Stimulated activated CD4-positive, alpha-beta T cell treated with anti-CD3 and anti-CD28 coated beads, Interleukin-2, amount 100 ng/mL, for 4 hours (primary cell): Measurements from ENCODE around the gene FOXA3.
A peak's percentile ranks its signal among the peaks of the same experiment; 100 is the strongest.
"Not testable (repeated sequence)": the region's sequence is repeated elsewhere in the genome, so short reads cannot be mapped to it uniquely, and the experiment has no call there.

Source experiments
- DNase-seq: peaks from one replicate; pipeline ENCODE4 v3.0.0-alpha.2; 2020; ENCODE audit warnings: low read depth

Gene FOXA3

GRCh38 chr19:45895519-45895972 lies 31.4 kb downstream of the FOXA3 start:
- DNase-seq = no peak

DNA sequence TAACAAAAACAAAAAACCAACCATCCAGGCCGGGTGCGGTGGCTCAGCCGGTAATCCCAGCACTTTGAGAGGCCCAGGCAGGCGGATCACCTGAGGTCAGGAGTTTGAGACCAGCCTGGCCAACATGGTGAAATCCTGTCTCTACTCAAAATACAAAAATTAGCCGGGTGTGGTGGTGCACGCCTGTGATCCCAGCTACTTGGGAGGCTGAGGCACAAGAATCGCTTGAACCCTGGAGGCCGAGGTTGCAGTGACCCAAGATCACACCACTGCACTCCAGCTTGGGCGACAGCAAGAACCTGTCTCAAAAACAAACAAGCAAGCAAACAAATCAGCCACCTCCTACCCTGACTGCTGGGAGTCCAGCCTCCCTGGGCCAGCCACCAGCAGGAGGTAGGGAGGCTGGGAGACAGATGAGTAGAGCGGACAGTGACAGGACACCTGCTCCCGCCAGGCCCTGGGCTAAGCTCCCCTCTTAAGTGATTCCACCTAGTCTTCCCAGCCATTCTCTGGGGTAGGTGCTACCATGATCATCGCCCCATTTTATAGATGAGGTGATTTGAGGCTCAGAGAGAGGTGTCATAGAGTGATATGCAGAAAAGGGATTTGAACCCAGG lies 32.0 kb downstream of the FOXA3 start:
- not testable (repeated sequence) for DNase-seq

GRCh38 chr19:45897261-45897812 lies 33.2 kb downstream of the FOXA3 start:
- no peak for DNase-seq

DNA sequence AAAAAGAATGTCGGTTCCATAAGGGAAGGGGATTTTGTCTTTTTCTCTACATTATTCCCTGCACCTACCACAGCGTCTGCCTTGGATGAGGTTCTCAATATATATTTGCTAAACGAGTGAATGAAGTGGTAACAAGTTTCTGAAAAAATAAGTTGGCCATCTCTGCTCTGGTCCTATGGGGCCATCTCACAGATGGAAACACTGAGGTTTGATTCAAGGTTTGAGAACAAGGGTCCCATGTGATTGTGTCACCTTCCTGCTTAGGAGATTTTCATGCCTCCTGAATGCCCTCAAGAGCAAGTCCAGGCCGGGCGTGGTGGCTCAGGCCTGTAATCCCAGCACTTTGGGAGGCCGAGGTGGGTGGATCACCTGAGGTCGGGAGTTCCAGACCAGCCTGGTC lies 35.1 kb downstream of the FOXA3 start:
- no peak for DNase-seq

- no peak for DNase-seq
These were observed 35.9 kb downstream of the FOXA3 start for GRCh38 chr19:45899919-45900589.

- DNase-seq = no peak
These were observed 36.8 kb downstream of the FOXA3 start for GRCh38 chr19:45900738-45901431.

- DNase-seq = no peak
These were observed 37.3 kb downstream of the FOXA3 start for GRCh38 chr19:45901432-45901911.

- no peak for DNase-seq
These were observed 38.0 kb downstream of the FOXA3 start, which contains the start of gene MYPOP for GRCh38 chr19:45901912-45902650. TSS of gene MYPOP (minus strand) at chr19:45902613. CDS start at chr19:45901773, 840 bp downstream.

DNA sequence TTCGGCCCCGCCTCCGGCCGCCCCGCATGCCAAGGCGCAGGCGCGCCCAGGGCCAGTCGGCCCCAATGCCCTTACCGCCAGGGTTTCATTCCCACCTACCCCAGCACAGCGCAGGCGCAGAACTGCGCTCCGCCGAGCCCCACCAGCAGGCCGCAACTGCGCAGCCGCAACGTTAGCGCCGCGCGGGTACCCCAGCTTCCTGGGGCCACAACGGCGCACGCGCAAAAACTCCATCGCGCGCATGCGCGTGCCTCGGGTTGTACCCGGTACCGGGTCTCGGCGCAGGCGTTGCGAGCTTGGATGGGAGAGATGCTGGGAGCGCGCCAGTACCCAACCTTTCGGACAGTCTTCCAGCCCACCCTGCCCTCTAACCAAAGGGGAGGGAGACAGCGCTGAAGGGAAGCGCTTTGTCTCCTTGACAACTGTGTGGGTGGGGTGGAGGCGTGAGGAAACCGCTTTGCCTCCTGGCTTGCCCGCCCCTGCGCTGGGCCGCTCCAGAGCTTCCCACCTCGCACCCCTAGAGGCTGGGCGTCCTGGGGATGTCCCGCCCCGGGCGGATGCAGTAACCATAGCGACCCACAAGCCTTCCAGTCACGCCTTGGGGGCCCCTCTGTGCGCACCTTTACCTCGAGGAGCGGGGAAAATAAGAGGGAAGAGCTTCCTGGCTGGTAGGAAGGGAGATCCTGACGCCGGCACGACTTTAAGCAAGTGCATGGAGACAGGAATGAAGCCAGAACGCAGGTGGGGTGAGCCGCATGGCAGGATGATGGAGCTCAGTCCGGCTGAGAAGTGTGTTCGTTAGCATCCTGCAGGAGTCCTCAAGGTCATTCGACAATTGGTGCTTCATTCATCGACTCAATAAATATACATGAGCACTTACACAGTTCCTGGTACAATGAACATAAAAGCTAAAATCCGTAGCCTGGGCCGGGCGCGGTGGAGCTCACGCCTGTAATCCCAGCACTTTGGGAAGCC lies 38.8 kb downstream of the FOXA3 start:
- peak; percentile 99 for DNase-seq

DNA sequence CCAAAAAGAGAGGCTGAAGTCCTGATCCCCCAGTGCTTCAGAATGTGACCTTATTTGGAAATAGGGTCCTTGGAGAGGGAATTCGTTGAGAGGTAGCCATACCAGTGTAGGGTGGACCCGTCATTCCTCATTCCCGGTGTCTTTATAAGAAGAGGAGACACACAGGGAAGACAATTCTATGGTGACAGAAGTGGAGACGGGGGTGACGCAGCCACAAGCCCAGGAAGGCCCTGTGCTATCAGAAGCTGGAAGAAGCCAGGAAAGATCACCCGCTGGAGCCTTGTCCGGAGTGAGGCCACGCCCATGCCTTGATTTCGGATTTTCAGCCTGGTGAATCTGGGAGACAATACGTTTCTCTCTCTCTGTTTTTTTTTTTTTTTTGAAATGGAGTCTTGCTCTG lies 40.9 kb downstream of the FOXA3 start:
- DNase-seq = no peak

GRCh38 chr19:45906221-45906620 lies 42.1 kb downstream of the FOXA3 start:
- DNase-seq = no peak

DNA sequence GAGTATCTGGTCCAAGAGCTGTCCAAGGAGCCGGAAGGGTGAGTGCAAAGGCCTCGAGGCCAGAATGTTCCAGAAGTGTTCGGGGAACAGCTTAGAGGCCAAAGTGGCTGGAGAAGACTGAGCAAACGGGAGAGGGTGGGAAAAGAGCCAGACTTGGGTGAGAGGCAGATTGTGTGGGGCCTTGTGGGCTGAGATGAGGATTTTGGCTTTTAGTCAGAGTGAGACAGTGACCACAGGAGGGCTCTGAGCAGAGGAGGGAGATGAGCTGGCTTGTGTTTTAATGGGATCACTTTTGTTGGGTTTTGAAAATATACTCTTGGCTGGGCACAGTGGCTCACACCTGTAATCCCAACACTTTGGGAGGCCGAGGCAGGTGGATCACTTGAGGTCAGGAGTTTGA lies 44.8 kb downstream of the FOXA3 start:
- no peak for DNase-seq

GRCh38 chr19:45911291-45911690 lies 47.2 kb downstream of the FOXA3 start:
- no peak for DNase-seq

GRCh38 chr19:45913874-45914830 lies 50.0 kb downstream of the FOXA3 start, which contains the start of gene NANOS2:
TSS of gene NANOS2 (minus strand) at chr19:45914778. CDS start at chr19:45914693, 85 bp downstream.
- no peak for DNase-seq

GRCh38 chr19:45917421-45918091 lies 53.4 kb downstream of the FOXA3 start:
- DNase-seq = no peak

DNA sequence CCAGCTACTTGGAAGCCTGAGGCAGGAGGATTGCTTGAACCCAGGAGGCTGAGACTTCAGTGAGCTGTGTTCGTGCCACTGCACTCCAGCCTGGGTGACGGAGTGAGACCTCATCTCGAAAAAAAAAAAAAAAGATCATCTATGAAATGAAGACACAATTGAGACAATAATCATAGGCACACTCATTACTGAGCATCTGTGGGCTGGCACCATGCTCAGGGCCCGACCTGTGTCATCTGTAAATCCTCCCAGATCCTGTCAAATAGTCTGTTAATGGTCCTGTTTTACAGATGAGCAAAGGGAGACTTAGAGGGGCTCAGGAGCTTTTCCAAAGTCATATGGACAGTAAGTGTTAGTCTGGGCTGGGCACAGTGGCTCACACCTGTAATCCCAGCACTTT lies 54.6 kb downstream of the FOXA3 start:
- DNase-seq = no peak

DNA sequence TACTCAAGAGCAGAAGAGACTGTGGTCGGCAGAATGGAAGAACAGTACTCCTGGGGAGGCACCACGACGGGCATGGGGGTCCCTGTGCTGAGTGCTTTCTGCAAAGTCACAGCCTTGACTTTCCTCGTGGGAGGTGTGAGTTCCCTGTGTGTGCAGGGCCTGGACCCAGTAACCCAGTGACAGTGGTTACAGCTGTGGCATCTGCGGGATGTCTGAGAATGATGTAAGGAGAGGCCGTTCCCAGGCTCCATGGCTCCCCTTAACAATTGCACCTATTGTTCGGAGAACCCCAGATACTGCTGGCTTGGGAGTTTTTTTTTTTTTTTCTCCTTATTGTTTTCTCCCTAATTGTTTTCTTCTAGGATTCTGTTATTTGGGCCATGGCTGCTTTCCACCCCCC lies 55.6 kb downstream of the FOXA3 start:
- DNase-seq = no peak

DNA sequence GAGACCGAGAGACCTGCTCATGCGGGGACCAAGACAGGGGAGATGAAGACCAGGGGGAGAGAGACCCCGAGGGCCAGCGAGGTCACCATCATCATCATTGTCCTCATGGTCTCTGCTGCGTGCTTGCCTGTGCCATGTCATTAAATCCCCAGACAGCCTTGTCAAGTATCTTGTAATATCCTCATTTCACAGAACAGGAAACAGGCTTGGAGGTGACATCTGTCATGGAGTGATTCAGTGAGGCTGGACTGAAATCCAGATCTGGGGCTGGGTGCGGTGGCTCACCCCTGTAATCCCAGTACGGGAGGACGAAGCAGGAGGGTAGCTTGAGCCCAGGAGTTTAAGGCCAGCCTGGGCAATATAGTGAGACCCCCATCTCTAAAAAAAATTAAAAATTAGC lies 56.3 kb downstream of the FOXA3 start:
- no peak for DNase-seq

GRCh38 chr19:45922281-45922680 lies 58.2 kb downstream of the FOXA3 start:
- no peak for DNase-seq
